GM23248 (cell line): ENCODE results near the gene RTN4.

Source experiments
- EZH2 ChIP-seq: fragments of 200-600 bp; sonication (generic); IDR thresholded peaks from 2 replicates; pipeline ENCODE4 v1.6.1; 2018; ENCODE audit warnings: antibody characterized with exemption, mild to moderate bottlenecking; ENCODE audit not compliant: insufficient read depth, poor library complexity, severe bottlenecking
- EZH2phosphoT487 ChIP-seq: fragments of 200-600 bp; sonication (generic); IDR thresholded peaks from 2 replicates; pipeline ENCODE4 v1.6.1; 2018; ENCODE audit warnings: antibody characterized with exemption, moderate library complexity, mild to moderate bottlenecking, low read depth; ENCODE audit not compliant: insufficient read depth

DNA sequence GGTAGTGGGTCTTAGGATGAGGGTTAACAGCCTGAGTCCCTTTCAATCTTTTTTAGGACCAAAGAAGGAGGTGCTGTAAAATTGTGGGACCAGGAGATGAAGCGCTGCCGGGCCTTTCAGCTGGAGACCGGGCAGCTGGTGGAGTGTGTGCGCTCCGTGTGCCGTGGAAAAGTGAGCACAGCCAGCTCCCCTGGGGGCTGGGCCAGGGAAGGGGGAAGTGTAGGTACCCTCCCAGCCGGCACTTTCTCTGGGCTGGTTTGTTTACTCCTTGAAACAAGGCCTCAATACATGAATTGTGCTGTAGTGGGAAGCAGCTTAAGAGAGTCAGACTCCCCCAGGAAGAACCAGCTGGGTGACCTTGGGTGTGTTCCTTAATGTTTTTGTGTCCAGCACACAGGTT, 90.1 kb downstream of the RTN4 start:
- TF ChIP-seq EZH2 (no peak), EZH2phosphoT487 (no peak)
